Endothelial cell of umbilical vein (primary cell): ENCODE data around the gene TXNRD2. TPM values are rescaled to one million over a fixed set of nuclear protein-coding genes. Genes with fewer than 3 reads are reported as not detected.

Experiments used
- BruUV-seq: library from RNA; stranded (reverse); fragments of 400-500 nt; replicated peaks from 2 replicates; lab custom pipeline; 2021; lab: Mats Ljungman, UMichigan
- CTCF ChIA-PET: fragments of 300-600, 350-600 bp; sonication (Branson Sonifier 250); formaldehyde crosslinking; loops from one replicate; lab custom pipeline; 2021; ENCODE audit warnings: antibody characterized with exemption, inconsistent platforms; lab: Charles Lee
- POLR2A ChIA-PET: fragments of 300-600, 350-600 bp; sonication (Branson Sonifier 250); formaldehyde crosslinking; loops from one replicate; lab custom pipeline; 2021; ENCODE audit warnings: antibody characterized with exemption, inconsistent platforms; lab: Charles Lee
- DNase-seq: peaks from one replicate; pipeline ENCODE4 v3.0.0-alpha.2; 2011; ENCODE audit warnings: low read depth, low spot score
- FAIRE-seq: peaks from 2 replicates; lab custom pipeline; 2011; peaks lifted over from hg19 to GRCh38; lab: Jason Lieb, UNC
- H2AFZ ChIP-seq: 2 replicates; pipeline ENCODE4 v1.6.0; 2012; ENCODE audit warnings: low read depth, low read length, control low read depth, inconsistent platforms
- H3K27ac ChIP-seq: 2 replicates; pipeline ENCODE4 v1.5.1; 2011; ENCODE audit warnings: low read depth, mild to moderate bottlenecking, control low read depth, low read length, moderate library complexity; ENCODE audit not compliant: insufficient read depth
- H3K27me3 ChIP-seq, 2 experiments: 2 replicates each; pipeline versions ENCODE4 v1.6.0 to v1.6.1; 2011; ENCODE audit warnings: low read length in 2 of 2, mixed read lengths in 1 of 2; ENCODE audit not compliant: control insufficient read depth in 2 of 2, insufficient read depth in 2 of 2
- H3K36me3 ChIP-seq, 2 experiments: 2 replicates in 1 of 2; 3 replicates in 1 of 2; pipeline ENCODE4 v1.5.1; 2011; ENCODE audit warnings: low read length in 2 of 2, mild to moderate bottlenecking in 1 of 2, moderate library complexity in 1 of 2; ENCODE audit not compliant: control insufficient read depth in 2 of 2, insufficient read depth in 2 of 2; ENCODE audit errors: extremely low read depth in 1 of 2
- H3K4me1 ChIP-seq: 3 replicates; pipeline ENCODE4 v1.5.1; 2011; ENCODE audit warnings: mild to moderate bottlenecking, low read length; ENCODE audit not compliant: control insufficient read depth, insufficient read depth; ENCODE audit errors: extremely low read depth
- H3K4me2 ChIP-seq: 2 replicates; pipeline ENCODE4 v1.6.1; 2011; ENCODE audit warnings: low read length, control low read depth, mixed read lengths; ENCODE audit not compliant: insufficient read depth
- H3K4me3 ChIP-seq, 3 experiments: fragments of 200-600 bp in 1 of 3; sonication (generic), shearing (Covaris generic) in 1 of 3; replicated peaks in 1 of 3; 2 replicates each; pipeline ENCODE4 v1.5.1; 2011 to 2016; ENCODE audit warnings: control low read depth in 3 of 3, low read length in 3 of 3, mild to moderate bottlenecking in 2 of 3, inconsistent platforms in 1 of 3, low read depth in 1 of 3, moderate library complexity in 1 of 3; ENCODE audit not compliant: insufficient read depth in 1 of 3
- H3K79me2 ChIP-seq: 2 replicates; pipeline ENCODE4 v1.6.0; 2012; ENCODE audit warnings: low read length, inconsistent platforms; ENCODE audit not compliant: control insufficient read depth, insufficient read depth
- H3K9ac ChIP-seq: replicated peaks from 2 replicates; pipeline ENCODE3; 2011; ENCODE audit warnings: low read length, control low read depth; ENCODE audit not compliant: insufficient read depth; ENCODE audit errors: extremely low read depth
- H3K9me1 ChIP-seq: replicated peaks from 3 replicates; pipeline ENCODE4 v1.6.0; 2011; ENCODE audit warnings: mild to moderate bottlenecking, low read length; ENCODE audit not compliant: control insufficient read depth, insufficient read depth; ENCODE audit errors: extremely low read depth
- H3K9me3 ChIP-seq: replicated peaks from 2 replicates; pipeline ENCODE4 v1.5.1; 2012; ENCODE audit warnings: low read length, inconsistent platforms; ENCODE audit not compliant: control insufficient read depth, insufficient read depth
- H4K20me1 ChIP-seq: replicated peaks from 2 replicates; pipeline ENCODE3; 2011; ENCODE audit warnings: mild to moderate bottlenecking, low read length; ENCODE audit not compliant: control insufficient read depth, insufficient read depth; ENCODE audit errors: extremely low read depth
- EZH2 ChIP-seq: IDR thresholded peaks from 2 replicates; pipeline ENCODE4 v1.6.1; 2012; ENCODE audit warnings: borderline replicate concordance, low read depth, mild to moderate bottlenecking, moderate library complexity, low read length, inconsistent platforms; ENCODE audit not compliant: severe bottlenecking
- GATA2 ChIP-seq: IDR thresholded peaks from 2 replicates; pipeline ENCODE4 v1.7.0; 2011; ENCODE audit warnings: low read depth, mild to moderate bottlenecking, moderate library complexity, mixed read lengths, low read length; ENCODE audit not compliant: insufficient read length, insufficient read depth
- MYC ChIP-seq: IDR thresholded peaks from one replicate; pipeline ENCODE4 v1.6.1; 2011; ENCODE audit warnings: mild to moderate bottlenecking, low read depth, low read length
- dilution Hi-C: fragments of 300-500 bp; cut with MboI; formaldehyde crosslinking; loops from one replicate; pipeline ENCODE4 v1.15.0; 2019; ENCODE audit warnings: low sequenced_read_pairs; ENCODE audit not compliant: extremely low pct_ligation_motif_present
- intact Hi-C: fragments of 100-400 bp; cut with micrococcal nuclease; formaldehyde crosslinking; loops from one replicate; pipeline ENCODE4 v1.10.0; 2022
- polyA plus RNA-seq, 4 experiments: library from polyadenylated mRNA; depleted of rRNA in 3 of 4; stranded (reverse) in 3 of 4; unstranded in 1 of 4; fragments of >200 nt; gene quantifications; 2 replicates each; pipeline versions ENCODE4 v1.2.1 to v1.2.3, GENCODE V29; 2011 to 2012; ENCODE audit warnings: missing spikeins in 1 of 4
- total RNA-seq: library from RNA; stranded (reverse); gene quantifications from 2 replicates; pipeline ENCODE4 v1.2.3, GENCODE V29; 2021
- TF ChIP-seq, protein P1 (sequence below), 2 donors: IDR thresholded peaks; 1 replicate in 1 of 2; 2 replicates in 1 of 2; pipeline ENCODE4 v1.5.1; 2011; ENCODE audit warnings: low read length in 2 of 2, mild to moderate bottlenecking in 2 of 2, moderate library complexity in 2 of 2, control low read depth in 1 of 2, inconsistent platforms in 1 of 2, low read depth in 1 of 2; ENCODE audit not compliant: insufficient read depth in 1 of 2; ENCODE audit errors: extremely low read depth in 1 of 2
- TF ChIP-seq, protein P2 (sequence below): IDR thresholded peaks from 2 replicates; pipeline ENCODE4 v1.6.1; 2011; ENCODE audit not compliant: insufficient read depth, insufficient read length

TXNRD2 gene
- total and polyA plus RNA-seq, 2 donors (not counting 3 experiments of a cell fraction or from before 2014, with no cell fraction given): 211 to 440 TPM

DNA sequence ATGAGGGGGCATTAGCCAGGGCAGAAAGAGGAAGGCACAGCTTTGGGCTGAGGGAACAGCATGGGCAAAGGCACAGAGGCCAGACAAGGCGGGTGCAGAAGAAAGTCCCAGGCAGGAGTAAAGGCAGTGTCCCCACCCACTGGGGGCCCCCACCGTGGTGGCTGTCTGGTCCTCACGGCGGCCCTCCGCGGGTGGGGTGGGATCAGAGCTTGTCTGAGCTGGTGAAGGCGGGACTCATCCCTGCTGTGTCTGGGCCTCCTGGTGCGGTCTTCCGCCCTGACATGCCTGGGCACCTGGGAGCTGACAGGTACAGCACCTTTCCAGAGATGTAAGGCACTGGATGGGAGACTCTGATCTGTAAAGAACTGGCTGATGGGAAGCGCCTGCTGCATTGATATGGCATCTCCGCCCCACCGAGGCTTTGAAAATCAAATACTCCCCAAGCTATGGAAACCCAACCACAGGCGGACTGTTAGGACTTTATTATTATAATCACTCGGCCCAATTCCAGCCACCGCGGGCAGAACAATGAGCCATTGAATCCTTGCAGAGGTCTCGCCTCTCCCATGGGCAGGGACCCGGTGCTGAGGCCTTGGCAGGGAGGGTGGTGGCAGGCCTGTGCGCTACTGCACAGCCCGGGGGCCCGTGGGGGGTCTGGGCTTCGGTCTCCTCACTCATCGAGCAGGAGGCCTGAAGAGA is 72.7 kb downstream of the TXNRD2 start:
- Histone ChIP-seq H3K9me3 (no peaks in the 10 kb centered on the region), H4K20me1 (no peaks in the 10 kb centered on the region), H3K36me3 (no peaks in the 10 kb centered on the region), H3K9me1 (no peaks in the 10 kb centered on the region), H3K4me1 (peaks cover under 1% of the 10 kb centered on the region), H3K9ac (no peak overlapping the region), H2AFZ (no peak overlapping the region), H3K79me2 (no peaks in the 10 kb centered on the region), H3K27ac (no peak overlapping the region), H3K27me3 (no peaks in the 10 kb centered on the region), H3K4me3 (no peak overlapping the region), H3K4me2 (no peak overlapping the region)
- TF ChIP-seq, protein P1, sequence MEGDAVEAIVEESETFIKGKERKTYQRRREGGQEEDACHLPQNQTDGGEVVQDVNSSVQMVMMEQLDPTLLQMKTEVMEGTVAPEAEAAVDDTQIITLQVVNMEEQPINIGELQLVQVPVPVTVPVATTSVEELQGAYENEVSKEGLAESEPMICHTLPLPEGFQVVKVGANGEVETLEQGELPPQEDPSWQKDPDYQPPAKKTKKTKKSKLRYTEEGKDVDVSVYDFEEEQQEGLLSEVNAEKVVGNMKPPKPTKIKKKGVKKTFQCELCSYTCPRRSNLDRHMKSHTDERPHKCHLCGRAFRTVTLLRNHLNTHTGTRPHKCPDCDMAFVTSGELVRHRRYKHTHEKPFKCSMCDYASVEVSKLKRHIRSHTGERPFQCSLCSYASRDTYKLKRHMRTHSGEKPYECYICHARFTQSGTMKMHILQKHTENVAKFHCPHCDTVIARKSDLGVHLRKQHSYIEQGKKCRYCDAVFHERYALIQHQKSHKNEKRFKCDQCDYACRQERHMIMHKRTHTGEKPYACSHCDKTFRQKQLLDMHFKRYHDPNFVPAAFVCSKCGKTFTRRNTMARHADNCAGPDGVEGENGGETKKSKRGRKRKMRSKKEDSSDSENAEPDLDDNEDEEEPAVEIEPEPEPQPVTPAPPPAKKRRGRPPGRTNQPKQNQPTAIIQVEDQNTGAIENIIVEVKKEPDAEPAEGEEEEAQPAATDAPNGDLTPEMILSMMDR (IDR thresholded peaks at IDR 0.05; ENCODE audit: extremely low read depth in 1 of 2, insufficient read depth in 1 of 2, low read depth in 1 of 2, low read length in 2 of 2): no peak
- TF ChIP-seq EZH2 (no peak), GATA2 (no peak), MYC (no peak)
- TF ChIP-seq, protein P2, sequence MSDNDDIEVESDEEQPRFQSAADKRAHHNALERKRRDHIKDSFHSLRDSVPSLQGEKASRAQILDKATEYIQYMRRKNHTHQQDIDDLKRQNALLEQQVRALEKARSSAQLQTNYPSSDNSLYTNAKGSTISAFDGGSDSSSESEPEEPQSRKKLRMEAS: no peak
- no TSS peak for BruUV-seq
- CTCF ChIA-PET: interaction anchor here (2.3 kb wide), 1 partner anchor 139 kb away, joined by 12 read pairs; no protein-coding TSS in a partner anchor
- intact Hi-C loops: no loop called here
- POLR2A ChIA-PET: interaction anchor here (0.6 kb wide), 1 partner anchor 71 kb away, joined by 5 read pairs; no protein-coding TSS in a partner anchor
- DNase-seq: no peak
- no peak for FAIRE-seq
- dilution Hi-C loops: no loop called here
